ENCODE results near the gene C13orf46.

GRCh38 chr13:113918580-113918979 lies 55.3 kb downstream of the C13orf46 start:
- TF ChIP-seq EZH2phosphoT487 (IDR thresholded peaks at IDR 0.05; ENCODE audit: low read depth, severe bottlenecking, unreplicated experiment) (no peak), CTCF (IDR thresholded peaks at IDR 0.05; ENCODE audit: poor library complexity) (no peak)
